Stimulated activated CD8-positive, alpha-beta memory T cell treated with anti-CD3 and anti-CD28 coated beads, Interleukin-12 subunit alpha, Interleukin-12 subunit beta, amount 100 ng/mL, for 24 hours (primary cell): ENCODE results near the gene ITPR2.
"Not testable (repeated sequence)": the region's sequence is repeated elsewhere in the genome, so short reads cannot be mapped to it uniquely, and the experiment has no call there.

Experiments
- DNase-seq: peaks from one replicate; pipeline ENCODE4 v3.0.0-alpha.2; 2020; ENCODE audit errors: extremely low read depth

The ITPR2 gene

GRCh38 chr12:26848156-26848825 lies 15.3 kb upstream of the ITPR2 start:
- no peak for DNase-seq

GRCh38 chr12:26847431-26847830 lies 14.4 kb upstream of the ITPR2 start:
- DNase-seq: no peak

- no peak for DNase-seq
These were observed 13.4 kb upstream of the ITPR2 start for GRCh38 chr12:26846416-26846815.

- DNase-seq: no peak
These were observed 13.0 kb upstream of the ITPR2 start for GRCh38 chr12:26845984-26846383.

GRCh38 chr12:26845057-26845666 lies 12.2 kb upstream of the ITPR2 start:
- DNase-seq: no peak

- no peak for DNase-seq
These were observed 10.3 kb upstream of the ITPR2 start for GRCh38 chr12:26843311-26843710.

GRCh38 chr12:26841085-26841484 lies 8.1 kb upstream of the ITPR2 start:
- DNase-seq: no peak

- DNase-seq: no peak
These were observed 6.5 kb upstream of the ITPR2 start for GRCh38 chr12:26839512-26839911.

GRCh38 chr12:26838888-26839416 lies 6.0 kb upstream of the ITPR2 start:
- no peak for DNase-seq

GRCh38 chr12:26836201-26836600 lies 3.2 kb upstream of the ITPR2 start:
- no peak for DNase-seq

GRCh38 chr12:26834503-26835060 lies 1.6 kb upstream of the ITPR2 start:
- DNase-seq: not testable (repeated sequence)

GRCh38 chr12:26833743-26834490 lies 923 bp upstream of the ITPR2 start:
- no peak for DNase-seq

- no peak for DNase-seq
These were observed 808 bp downstream of the ITPR2 start for GRCh38 chr12:26831951-26832821.

GRCh38 chr12:26830783-26831551 lies 2.0 kb downstream of the ITPR2 start:
- no peak for DNase-seq

- no peak for DNase-seq
These were observed 2.6 kb downstream of the ITPR2 start for GRCh38 chr12:26830363-26830762.

- no peak for DNase-seq
These were observed 4.5 kb downstream of the ITPR2 start for GRCh38 chr12:26828280-26829073.

GRCh38 chr12:26826437-26826836 lies 6.6 kb downstream of the ITPR2 start:
- no peak for DNase-seq

GRCh38 chr12:26825459-26826016 lies 7.5 kb downstream of the ITPR2 start:
- no peak for DNase-seq

GRCh38 chr12:26823390-26823789 lies 9.6 kb downstream of the ITPR2 start:
- no peak for DNase-seq

GRCh38 chr12:26822026-26822425 lies 11.0 kb downstream of the ITPR2 start:
- no peak for DNase-seq
